ENCODE measurements around the gene NAPEPLD. TPM values are rescaled to one million over a fixed set of nuclear protein-coding genes. Genes with fewer than 3 reads are reported as not detected.
"Not testable (repeated sequence)": the region's sequence is repeated elsewhere in the genome, so short reads cannot be mapped to it uniquely, and the experiment has no call there.

The NAPEPLD gene
- total RNA-seq, result 10 to 100 TPM in 1 of 4 donors, 1 to 10 TPM in 3; 6.3 to 12.5 (median 8.4) TPM
- 4.1 TPM for polyA plus RNA-seq
- long read RNA-seq, donor 1, transcript NAPEPLD-209 (5 exons, 2,380 nt), result major isoform, 9 of 20 reads
- long read RNA-seq, donor 1, partial matches to known transcripts, result 3 of 20 reads
- long read RNA-seq, donor 1, other reads (novel, unspliced or antisense), result 4 of 20 reads
- long read RNA-seq, donor 2, partial matches to known transcripts, result 1 of 4 reads
- long read RNA-seq, donor 2, other reads (novel, unspliced or antisense), result 0 of 4 reads
- long read RNA-seq, donor 3, full-length matches to known transcripts, result 21 of 26 reads
- long read RNA-seq, donor 3, partial matches to known transcripts, result 1 of 26 reads
- long read RNA-seq, donor 3, other reads (novel, unspliced or antisense), result 4 of 26 reads
- long read RNA-seq, donor 4, partial matches to known transcripts, result 1 of 4 reads
- long read RNA-seq, donor 4, other reads (novel, unspliced or antisense), result 2 of 4 reads

GRCh38 chr7:103148994-103149807, at the start of gene NAPEPLD:
Gene NAPEPLD, minus strand, starts transcription at chr7:103149099. Its CDS starts 20,323 bp downstream, at chr7:103128776.
- DNase-seq, result peak; percentile 91 to 96 (median 96)
- intact Hi-C loops (cut with DNase I), result no loop called here
- Histone ChIP-seq H3K4me1 (ENCODE audit: control insufficient read depth, insufficient read depth, low read length) (peaks cover 2% of the 10 kb centered on the region), H3K9me3 (ENCODE audit: control insufficient read depth, low read length) (no peaks in the 10 kb centered on the region), H3K27ac (ENCODE audit: low read length) (peak within 1 kb of the TSS; percentile 99), H3K27me3 (ENCODE audit: control insufficient read depth, insufficient read depth) (no peaks in the 10 kb centered on the region), H3K4me3 (ENCODE audit: low read length) (peak within 1 kb of the TSS; percentile 89)
- WGBS, result 3% methylated on average over 82 of the region's 82 CpGs
- peak; percentile 98 for ATAC-seq

- H3K4me1 ChIP-seq (ENCODE audit: control insufficient read depth, insufficient read depth, low read length); intact Hi-C loops (cut with DNase I); DNase-seq; H3K27ac ChIP-seq (ENCODE audit: low read length); H3K27me3 ChIP-seq (ENCODE audit: control insufficient read depth, insufficient read depth); H3K9me3 ChIP-seq (ENCODE audit: control insufficient read depth, low read length); ATAC-seq; H3K4me3 ChIP-seq (ENCODE audit: low read length): not testable (repeated sequence)
- WGBS, result 34% methylated on average over 3 of the region's 3 CpGs
Measured at GRCh38 chr7:103198079-103198478, 49.2 kb upstream of the NAPEPLD start.

DNA sequence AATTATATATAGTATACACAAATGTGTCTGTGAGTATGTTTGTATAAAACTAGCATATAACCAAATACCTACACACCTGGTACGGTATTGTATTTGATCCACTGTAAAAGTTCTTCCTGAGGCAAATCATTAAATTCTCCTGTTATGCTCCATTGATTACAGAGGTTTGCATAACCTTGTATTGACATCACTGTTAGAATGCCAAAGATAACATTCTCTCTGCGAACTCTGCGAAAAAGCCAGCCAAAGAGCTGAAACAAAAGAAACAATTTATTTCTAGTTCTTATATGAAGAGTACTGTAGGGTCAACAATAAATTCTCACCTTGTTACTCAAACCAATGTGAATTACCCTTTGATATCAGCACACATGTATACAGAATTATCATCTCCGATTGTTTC, 46.5 kb upstream of the NAPEPLD start:
- DNase-seq; ATAC-seq; intact Hi-C loops (cut with DNase I); H3K27me3 ChIP-seq (ENCODE audit: control insufficient read depth, insufficient read depth); H3K9me3 ChIP-seq (ENCODE audit: control insufficient read depth, low read length); H3K4me3 ChIP-seq (ENCODE audit: low read length); H3K4me1 ChIP-seq (ENCODE audit: control insufficient read depth, insufficient read depth, low read length); H3K27ac ChIP-seq (ENCODE audit: low read length): not testable (repeated sequence)
- WGBS, result 53% methylated on average over 4 of the region's 4 CpGs

DNA sequence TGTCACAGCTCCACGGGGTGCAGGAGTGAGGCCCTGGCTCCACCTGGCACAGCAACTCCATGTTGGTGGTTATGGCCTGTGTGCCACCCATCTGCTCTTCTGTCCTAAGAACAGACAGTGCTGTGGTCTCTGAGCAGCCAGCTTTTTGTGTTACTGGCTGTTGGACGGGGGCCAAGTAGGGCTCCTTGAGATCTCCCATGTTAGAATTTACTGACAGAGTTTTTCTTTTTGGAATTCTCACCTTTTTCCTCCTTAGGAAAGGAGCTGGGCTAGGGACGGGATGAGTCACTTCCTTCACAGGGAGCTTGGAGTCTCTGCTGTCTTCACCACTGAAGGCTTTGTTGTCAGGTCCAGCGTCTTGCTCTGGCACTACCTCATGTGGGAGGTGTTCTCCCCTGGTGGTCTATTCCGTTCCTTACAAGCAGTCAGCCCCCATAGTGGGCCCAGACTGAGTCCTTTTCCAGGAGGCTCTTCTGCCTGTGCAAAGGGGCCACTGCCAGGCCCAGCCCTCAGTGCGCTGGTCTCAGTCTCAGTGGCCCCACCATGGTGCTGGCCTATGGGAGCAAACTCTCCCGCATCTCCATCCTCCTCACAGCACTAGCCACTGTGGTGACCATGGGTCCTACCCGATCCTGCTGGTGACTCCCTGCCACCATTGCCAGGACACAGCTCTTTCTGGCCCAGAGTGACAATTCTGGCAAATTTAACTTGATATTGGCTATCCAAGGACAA, 23.7 kb upstream of the NAPEPLD start:
- WGBS, result 79% methylated on average over 8 of the region's 8 CpGs

GRCh38 chr7:103171695-103172414, 23.0 kb upstream of the NAPEPLD start:
- 93% methylated on average over 6 of the region's 6 CpGs for WGBS
- intact Hi-C loops (cut with DNase I); H3K27me3 ChIP-seq (ENCODE audit: control insufficient read depth, insufficient read depth); ATAC-seq; H3K4me1 ChIP-seq (ENCODE audit: control insufficient read depth, insufficient read depth, low read length); H3K27ac ChIP-seq (ENCODE audit: low read length); DNase-seq; H3K9me3 ChIP-seq (ENCODE audit: control insufficient read depth, low read length); H3K4me3 ChIP-seq (ENCODE audit: low read length): not testable (repeated sequence)

More for the DNA sequence above, 23.7 kb upstream of the NAPEPLD start:
- H3K4me3 ChIP-seq (ENCODE audit: low read length); H3K27ac ChIP-seq (ENCODE audit: low read length); H3K27me3 ChIP-seq (ENCODE audit: control insufficient read depth, insufficient read depth); intact Hi-C loops (cut with DNase I); H3K9me3 ChIP-seq (ENCODE audit: control insufficient read depth, low read length); H3K4me1 ChIP-seq (ENCODE audit: control insufficient read depth, insufficient read depth, low read length); DNase-seq: not testable (repeated sequence)
- ATAC-seq, result peak in 1 of 2 donors; percentile 21

DNA sequence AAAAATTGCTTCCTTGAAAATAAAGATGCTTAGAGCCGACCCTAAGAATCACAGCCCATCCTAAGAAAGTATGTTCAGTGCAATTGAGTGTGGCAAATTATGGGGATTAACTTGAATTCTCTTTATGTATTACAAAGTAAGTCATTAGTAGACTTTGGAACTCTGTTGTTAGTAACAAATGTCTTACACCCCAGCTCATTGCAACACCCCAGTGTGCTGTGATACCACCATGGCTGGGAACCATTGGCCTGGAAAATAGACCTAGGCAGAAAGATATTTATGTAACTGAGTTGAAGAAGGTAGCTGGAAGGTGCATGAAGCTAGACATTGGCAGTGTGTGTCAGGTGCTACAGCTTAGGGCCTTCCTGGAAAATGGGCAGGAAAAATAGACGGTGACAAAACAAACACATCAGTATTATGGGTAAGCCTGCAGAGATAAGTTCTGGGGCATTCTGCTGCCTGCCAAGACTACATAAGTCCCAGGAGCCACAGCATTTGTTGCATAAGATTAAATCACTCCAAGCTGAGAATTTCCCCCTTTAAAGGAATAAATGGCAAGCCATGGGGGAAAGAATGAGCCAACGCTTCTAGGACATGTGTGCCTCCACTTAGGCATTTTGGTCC, 18.1 kb upstream of the NAPEPLD start:
- DNase-seq; H3K27me3 ChIP-seq (ENCODE audit: control insufficient read depth, insufficient read depth); intact Hi-C loops (cut with DNase I); H3K4me3 ChIP-seq (ENCODE audit: low read length); H3K9me3 ChIP-seq (ENCODE audit: control insufficient read depth, low read length); H3K4me1 ChIP-seq (ENCODE audit: control insufficient read depth, insufficient read depth, low read length); H3K27ac ChIP-seq (ENCODE audit: low read length): not testable (repeated sequence)
- WGBS, result 77% methylated on average over 3 of the region's 3 CpGs
- ATAC-seq, result peak in 1 of 2 donors; percentile 54

DNA sequence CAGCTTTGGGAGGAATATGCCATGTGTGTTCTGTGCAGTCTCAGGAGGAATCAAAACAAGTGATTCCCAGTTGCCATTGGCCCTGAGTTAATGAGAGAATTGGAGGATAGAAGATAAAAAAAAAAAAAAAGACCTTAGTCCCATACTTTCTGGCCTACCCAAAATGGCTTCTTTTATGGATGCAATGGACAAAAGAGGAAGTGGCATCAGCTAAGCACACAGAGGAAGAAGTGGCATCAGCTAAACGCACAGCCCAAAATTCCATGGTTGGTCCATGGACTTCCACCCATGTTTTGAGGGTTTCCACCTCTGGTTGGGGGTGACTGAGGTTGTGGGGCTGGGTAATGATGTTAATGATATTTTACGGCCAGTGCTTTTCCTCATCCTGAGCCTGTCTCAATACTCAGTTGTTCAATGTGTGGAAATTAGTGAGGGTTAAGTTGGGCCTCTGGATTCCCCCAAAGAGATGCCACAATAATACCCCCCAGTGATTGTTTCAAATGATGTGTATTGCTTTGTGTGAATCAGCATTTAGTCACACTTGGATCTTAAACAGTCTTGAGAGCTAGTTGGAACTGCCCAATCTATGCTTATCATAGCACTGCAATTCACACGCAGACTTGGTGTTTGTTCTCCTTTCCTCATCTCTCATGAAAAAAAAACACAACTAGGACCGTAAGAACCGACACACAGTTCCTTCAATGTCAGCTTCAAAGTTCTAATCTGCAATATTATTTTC, 14.4 kb upstream of the NAPEPLD start:
- H3K4me3 ChIP-seq (ENCODE audit: low read length); DNase-seq; H3K9me3 ChIP-seq (ENCODE audit: control insufficient read depth, low read length); intact Hi-C loops (cut with DNase I); H3K4me1 ChIP-seq (ENCODE audit: control insufficient read depth, insufficient read depth, low read length); H3K27me3 ChIP-seq (ENCODE audit: control insufficient read depth, insufficient read depth); H3K27ac ChIP-seq (ENCODE audit: low read length): not testable (repeated sequence)
- ATAC-seq, result peak; percentile 22 to 34
- 69% methylated on average over 5 of the region's 5 CpGs for WGBS

DNA sequence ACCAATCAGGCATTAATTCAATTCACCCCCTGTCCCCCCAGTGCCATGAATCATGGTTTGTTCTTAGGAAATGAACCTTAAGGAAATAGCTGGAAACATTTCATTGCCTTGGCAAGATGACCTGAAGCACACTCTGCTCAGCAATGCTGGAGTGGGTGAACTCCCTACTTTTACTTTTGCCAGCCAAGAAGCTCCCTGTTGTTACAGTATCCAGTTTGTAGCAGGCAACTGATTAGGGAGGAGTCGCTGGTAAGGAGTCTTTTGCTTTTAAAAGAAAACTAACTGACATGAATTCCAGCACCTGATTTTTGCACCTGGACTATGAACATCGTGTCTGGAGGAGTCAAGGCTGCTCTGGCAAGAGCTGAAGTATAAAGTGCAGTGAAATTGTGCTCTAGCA, 13.7 kb upstream of the NAPEPLD start:
- H3K4me1 ChIP-seq (ENCODE audit: control insufficient read depth, insufficient read depth, low read length); DNase-seq; H3K27ac ChIP-seq (ENCODE audit: low read length); intact Hi-C loops (cut with DNase I); H3K4me3 ChIP-seq (ENCODE audit: low read length); H3K27me3 ChIP-seq (ENCODE audit: control insufficient read depth, insufficient read depth); H3K9me3 ChIP-seq (ENCODE audit: control insufficient read depth, low read length): not testable (repeated sequence)
- ATAC-seq, result peak; percentile 73 to 82
- WGBS, result 73% methylated on average over 2 of the region's 2 CpGs

DNA sequence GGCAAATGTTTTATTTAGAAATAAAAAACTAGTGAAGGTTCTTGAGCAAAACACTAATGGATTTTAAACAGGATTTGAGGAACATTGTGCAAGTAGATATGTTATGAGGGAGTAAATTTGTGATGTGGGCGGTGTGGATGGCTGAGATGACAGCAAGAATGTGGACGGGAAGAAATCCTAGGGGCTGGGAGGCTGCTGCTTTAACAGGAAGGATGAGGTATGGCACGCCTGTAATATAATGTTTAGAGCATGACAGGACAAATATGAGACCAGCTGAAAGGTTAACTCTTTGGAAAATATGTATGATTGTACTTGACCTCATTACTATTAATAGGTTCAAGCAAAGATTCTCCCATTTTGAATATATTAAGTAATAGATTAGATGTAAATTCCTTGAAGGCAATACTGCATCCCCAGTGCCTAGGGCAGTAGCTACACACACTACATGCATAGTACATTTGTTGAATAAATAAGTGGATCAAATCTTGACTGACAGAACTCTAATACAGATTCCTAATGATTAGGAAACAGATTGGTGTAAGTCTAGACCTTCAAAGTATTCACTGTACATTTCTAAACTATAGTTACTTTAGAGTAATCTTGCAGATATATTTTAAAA, 13.2 kb upstream of the NAPEPLD start:
- intact Hi-C loops (cut with DNase I); ATAC-seq; H3K4me3 ChIP-seq (ENCODE audit: low read length); H3K4me1 ChIP-seq (ENCODE audit: control insufficient read depth, insufficient read depth, low read length); H3K9me3 ChIP-seq (ENCODE audit: control insufficient read depth, low read length); H3K27me3 ChIP-seq (ENCODE audit: control insufficient read depth, insufficient read depth); DNase-seq; H3K27ac ChIP-seq (ENCODE audit: low read length): not testable (repeated sequence)
- 75% methylated on average over 3 of the region's 3 CpGs for WGBS

Data from right cardiac atrium (tissue), 5 donors.